K562 (cell line): Measurements from ENCODE around the gene IFT172. TPM values are rescaled to one million over a fixed set of nuclear protein-coding genes. Genes with fewer than 3 reads are reported as not detected.

Source experiments
- BCL6 ChIP-seq: fragments of 250-450 bp; sonication (Bioruptor Pico); IDR thresholded peaks from 2 replicates; pipeline ENCODE4 v1.4.0; 2020
- E2F4 ChIP-seq: sonication (generic); formaldehyde crosslinking; IDR thresholded peaks from 2 replicates; pipeline ENCODE4 v1.8.0; 2022; ENCODE audit warnings: mild to moderate bottlenecking, low read depth, missing genetic modification reagents
- ETV5 ChIP-seq: sonication (generic); formaldehyde crosslinking; IDR thresholded peaks from 2 replicates; pipeline ENCODE4 v1.4.0; 2020; ENCODE audit warnings: low read depth, mild to moderate bottlenecking, missing genetic modification reagents
- GTF2A2 ChIP-seq: IDR thresholded peaks from 2 replicates; pipeline ENCODE4 v1.6.1; 2016; ENCODE audit warnings: mild to moderate bottlenecking, missing genetic modification characterization, missing compliant biosample characterization
- HCFC1 ChIP-seq: IDR thresholded peaks from 2 replicates; pipeline ENCODE4 v1.6.1; 2012; ENCODE audit warnings: low read depth, low read length, improper control_type of control experiment
- HMBOX1 ChIP-seq: sonication (generic); IDR thresholded peaks from 2 replicates; pipeline ENCODE4 v1.6.1; 2016
- KDM1A ChIP-seq, 2 experiments: fragments of 450-650 bp; IDR thresholded peaks; 2 replicates each; pipeline ENCODE4 v1.6.1; 2016; ENCODE audit warnings: mild to moderate bottlenecking in 2 of 2
- MIER1 ChIP-seq: fragments of 450-650 bp; IDR thresholded peaks from 2 replicates; pipeline ENCODE4 v1.6.1; 2016; ENCODE audit warnings: antibody characterized with exemption, mild to moderate bottlenecking, low read depth
- MTA3 ChIP-seq: fragments of 450-650 bp; formaldehyde crosslinking; IDR thresholded peaks from 2 replicates; pipeline ENCODE4 v1.6.1; 2017; ENCODE audit warnings: mild to moderate bottlenecking, borderline replicate concordance
- MYC ChIP-seq, 2 experiments: fragments of 250-450 bp in 1 of 2; sonication (Bioruptor Pico) in 1 of 2; IDR thresholded peaks; 2 replicates each; pipeline versions ENCODE4 v1.5.1 to v1.6.1; 2012 to 2021; ENCODE audit warnings: low read depth in 2 of 2, borderline replicate concordance in 1 of 2, improper control_type of control experiment in 1 of 2, low read length in 1 of 2, mild to moderate bottlenecking in 1 of 2, moderate library complexity in 1 of 2
- NUFIP1 ChIP-seq: fragments of 450-650 bp; IDR thresholded peaks from 2 replicates; pipeline ENCODE4 v1.6.1; 2018; ENCODE audit not compliant: partially characterized antibody
- RB1 ChIP-seq: fragments of 450-650 bp; IDR thresholded peaks from 2 replicates; pipeline ENCODE4 v1.6.1; 2017; ENCODE audit warnings: low read depth, mild to moderate bottlenecking
- RHOXF2B ChIP-seq: fragments of 250-450 bp; sonication (Bioruptor Pico); conservative IDR thresholded peaks from 2 replicates; pipeline ENCODE4 v1.5.1; 2021
- SMAD4 ChIP-seq: fragments of 250-450 bp; sonication (Bioruptor Pico); conservative IDR thresholded peaks from 2 replicates; pipeline ENCODE4 v1.8.0; 2021; ENCODE audit warnings: inconsistent platforms, mild to moderate bottlenecking, moderate library complexity
- SRSF7 ChIP-seq: fragments of 200-400 bp; formaldehyde crosslinking; optimal IDR thresholded peaks from 2 replicates; pipeline ENCODE3; 2017; ENCODE audit warnings: mild to moderate bottlenecking, low read depth, low read length
- TAF7 ChIP-seq: fragments of 450-650 bp; IDR thresholded peaks from 2 replicates; pipeline ENCODE4 v1.6.1; 2016; ENCODE audit warnings: missing genetic modification characterization, missing compliant biosample characterization
- THRAP3 ChIP-seq: fragments of 450-650 bp; IDR thresholded peaks from 2 replicates; pipeline ENCODE4 v1.6.1; 2016; ENCODE audit warnings: mild to moderate bottlenecking, inconsistent platforms, borderline replicate concordance
- ZBTB26 ChIP-seq: fragments of 450-650 bp; formaldehyde crosslinking; IDR thresholded peaks from 2 replicates; pipeline ENCODE4 v1.4.0; 2022; ENCODE audit warnings: missing genetic modification characterization
- ZFPM2 ChIP-seq: fragments of 250-450 bp; sonication (Bioruptor Pico); IDR thresholded peaks from 2 replicates; pipeline ENCODE4 v1.5.1; 2022; ENCODE audit warnings: mild to moderate bottlenecking
- ZNF395 ChIP-seq: fragments of 200-800 bp; sonication (Bioruptor generic); IDR thresholded peaks from 2 replicates; pipeline ENCODE4 v1.6.1; 2017; ENCODE audit warnings: missing genetic modification characterization, missing compliant biosample characterization
- ZNF436 ChIP-seq: fragments of 250-450, 450-650 bp; sonication (Bioruptor Pico); formaldehyde crosslinking; IDR thresholded peaks from 2 replicates; pipeline ENCODE4 v1.7.0; 2020; ENCODE audit warnings: mild to moderate bottlenecking
- ZNF740 ChIP-seq, 3 experiments: fragments of 200-800 bp in 1 of 3; sonication (Bioruptor generic) in 1 of 3; sonication (generic) in 1 of 3; formaldehyde crosslinking in 1 of 3; IDR thresholded peaks; 2 replicates each; pipeline versions ENCODE4 v1.6.1 to v1.8.0; 2016 to 2022; ENCODE audit warnings: mild to moderate bottlenecking in 2 of 3, missing compliant biosample characterization in 2 of 3, missing genetic modification characterization in 2 of 3, missing genetic modification reagents in 1 of 3
- polyA plus RNA-seq, 8 experiments: library from polyadenylated mRNA; depleted of rRNA in 4 of 8; stranded (reverse) in 5 of 8; unstranded in 3 of 8; fragments of >200 nt; fragmentation: Nextera tagmentation in 2 of 8; fragmentation: Illumina TruSeq in 1 of 8; extraction: Ambion mirVana in 2 of 8; extraction: Trizol in 1 of 8; gene quantifications; 2 replicates each; pipeline versions ENCODE4 v1.2.1 to v1.2.3, GENCODE V29; 2011 to 2014; ENCODE audit warnings: inconsistent platforms in 1 of 8, missing spikeins in 1 of 8
- total RNA-seq, 7 experiments: library from RNA; depleted of rRNA in 6 of 7; stranded (reverse); fragments of >200 nt in 6 of 7; fragmentation: Illumina TruSeq in 2 of 7; extraction: Trizol in 2 of 7; gene quantifications; 2 replicates each; pipeline versions ENCODE4 v1.2.1 to v1.2.3, GENCODE V29; 2011 to 2021; ENCODE audit warnings: low replicate concordance in 1 of 7

The IFT172 gene
- total and polyA plus RNA-seq, 9 of the 15 experiments (the other 6 are each of a cell fraction or from before 2014, with no cell fraction given): 5.6 to 19.1 (median 13.5) TPM

GRCh38 chr2:27496357-27497287 lies 7.1 kb upstream of the IFT172 start, which contains the start of gene GCKR (continued):
- TF ChIP-seq E2F4 (CRISPR knock-in tag) (no peak), SRSF7 (no peak), BCL6 (CRISPR knock-in tag) (no peak), ZBTB26 (CRISPR knock-in tag) (no peak), ZNF436 (CRISPR knock-in tag) (no peak), ETV5 (CRISPR knock-in tag) (no peak), HCFC1 (no peak), SMAD4 (CRISPR knock-in tag) (no peak), MYC (IDR thresholded peaks at IDR 0.05; ENCODE audit: low read depth, low read length) (no peak), MYC (CRISPR knock-in tag; IDR thresholded peaks at IDR 0.05; ENCODE audit: borderline replicate concordance, low read depth) (no peak), ZNF740 (CRISPR knock-in tag; IDR thresholded peaks at IDR 0.05) (no peak), ZNF740 (tag; IDR thresholded peaks at IDR 0.05) (no peak), RHOXF2B (no peak), GTF2A2 (tag) (no peak), MTA3 (peak; percentile 61; the same call in 1 of the 2 replicates), NUFIP1 (no peak), ZNF395 (CRISPR knock-in tag) (no peak), HMBOX1 (peak; percentile 69; the same call in 1 of the 2 replicates), ZFPM2 (CRISPR knock-in tag) (no peak), TAF7 (no peak), RB1 (no peak), KDM1A (IDR thresholded peaks at IDR 0.05) (no peak), THRAP3 (no peak), MIER1 (no peak)
